Hepatocyte (in vitro differentiated cells): ENCODE results near the gene TAGLN. TPM values are rescaled to one million over a fixed set of nuclear protein-coding genes. Genes with fewer than 3 reads are reported as not detected.
A peak's percentile ranks its signal among the peaks of the same experiment; 100 is the strongest.

Experiments
- DNase-seq: peaks from one replicate; pipeline ENCODE4 v3.0.0-alpha.2; 2016; ENCODE audit warnings: low spot score
- H2AFZ ChIP-seq: fragments of 200-600 bp; sonication (generic); 2 replicates; pipeline ENCODE4 v1.6.0; 2016; ENCODE audit warnings: antibody characterized with exemption, mild to moderate bottlenecking
- H3K27ac ChIP-seq: fragments of 200-600 bp; sonication (generic); 2 replicates; pipeline ENCODE4 v1.5.1; 2016; ENCODE audit warnings: mild to moderate bottlenecking
- H3K27me3 ChIP-seq: fragments of 200-600 bp; sonication (generic); 2 replicates; pipeline ENCODE4 v1.6.1; 2016
- H3K36me3 ChIP-seq: fragments of 200-600 bp; sonication (generic); replicated peaks from 2 replicates; pipeline ENCODE4 v1.5.1; 2016; ENCODE audit warnings: low read depth; ENCODE audit not compliant: insufficient read depth
- H3K4me1 ChIP-seq: fragments of 200-600 bp; sonication (generic); 2 replicates; pipeline ENCODE4 v1.5.1; 2016; ENCODE audit warnings: mild to moderate bottlenecking, moderate library complexity; ENCODE audit not compliant: insufficient read depth
- H3K4me2 ChIP-seq: fragments of 200-600 bp; sonication (generic); 2 replicates; pipeline ENCODE4 v1.6.0; 2016
- H3K4me3 ChIP-seq: fragments of 200-600 bp; sonication (generic); 2 replicates; pipeline ENCODE4 v1.5.1; 2016; ENCODE audit warnings: mild to moderate bottlenecking
- H3K79me2 ChIP-seq: fragments of 200-600 bp; sonication (generic); 2 replicates; pipeline ENCODE4 v1.6.0; 2017; ENCODE audit warnings: mild to moderate bottlenecking
- H3K9me2 ChIP-seq: fragments of 200-600 bp; sonication (generic); replicated peaks from 2 replicates; pipeline ENCODE4 v1.6.0; 2017; ENCODE audit warnings: mild to moderate bottlenecking; ENCODE audit not compliant: insufficient read depth
- H3K9me3 ChIP-seq: fragments of 200-600 bp; sonication (generic); 2 replicates; pipeline ENCODE4 v1.5.1; 2016; ENCODE audit warnings: low read depth, mild to moderate bottlenecking
- H4K20me1 ChIP-seq: fragments of 200-600 bp; sonication (generic); 2 replicates; pipeline ENCODE4 v1.6.0; 2016; ENCODE audit warnings: mild to moderate bottlenecking; ENCODE audit not compliant: insufficient read depth, poor library complexity, severe bottlenecking
- CTCF ChIP-seq: fragments of 200-600 bp; sonication (generic); IDR thresholded peaks from 2 replicates; pipeline ENCODE4 v1.5.1; 2016; ENCODE audit warnings: antibody characterized with exemption, mild to moderate bottlenecking; ENCODE audit not compliant: poor library complexity
- EZH2 ChIP-seq: fragments of 200-600 bp; sonication (generic); IDR thresholded peaks from 2 replicates; pipeline ENCODE4 v1.6.1; 2016; ENCODE audit warnings: antibody characterized with exemption, mild to moderate bottlenecking, borderline replicate concordance
- EZH2phosphoT487 ChIP-seq: fragments of 200-600 bp; sonication (generic); IDR thresholded peaks from one replicate; pipeline ENCODE4 v1.6.1; 2018; ENCODE audit warnings: antibody characterized with exemption, mild to moderate bottlenecking, low read depth, moderate library complexity; ENCODE audit not compliant: unreplicated experiment, severe bottlenecking
- WGBS: methylation state at CpG from one replicate; pipeline ENCODE4 v1.1.6; 2016; ENCODE audit warnings: low lambda C conversion rate; ENCODE audit errors: missing lambda C conversion rate; 5-methylcytosine and 5-hydroxymethylcytosine counted together
- polyA plus RNA-seq: library from polyadenylated mRNA; unstranded; fragments of >200 nt; fragmentation: Nextera tagmentation; extraction: Ambion mirVana; gene quantifications from 2 replicates; pipeline ENCODE4 v1.2.1, GENCODE V29; 2016
- total RNA-seq: library from RNA; depleted of rRNA; stranded (reverse); fragments of >200 nt; gene quantifications from 2 replicates; pipeline ENCODE4 v1.2.3, GENCODE V29; 2014

The TAGLN gene
- total and polyA plus RNA-seq, 2 experiments from 2014 or later: 113 to 150 TPM

GRCh38 chr11:117220999-117221774, 22.0 kb downstream of the TAGLN start:
- no peaks in the 10 kb centered on the region for H3K9me2 ChIP-seq
- H3K4me1 ChIP-seq: peaks cover 30% of the 10 kb centered on the region

GRCh38 chr11:117221775-117222517, 22.8 kb downstream of the TAGLN start:
- H3K9me3 ChIP-seq: no peaks in the 10 kb centered on the region
- no peaks in the 10 kb centered on the region for H3K9me2 ChIP-seq
- no peak overlapping the region for H3K4me3 ChIP-seq
- peaks cover 30% of the 10 kb centered on the region for H3K4me1 ChIP-seq
- H4K20me1 ChIP-seq: no peaks in the 10 kb centered on the region
- H3K4me2 ChIP-seq: no peak overlapping the region
- TF ChIP-seq CTCF (no peak), EZH2 (no peak), EZH2phosphoT487 (no peak)
- no peaks in the 10 kb centered on the region for H3K79me2 ChIP-seq
- DNase-seq: no peak
- peak overlapping the region; percentile 51 for H3K27ac ChIP-seq
- no peaks in the 10 kb centered on the region for H3K27me3 ChIP-seq
- H2AFZ ChIP-seq: no peak overlapping the region
- H3K36me3 ChIP-seq: no peaks in the 10 kb centered on the region
- WGBS: 53% methylated on average over 7 of the region's 7 CpGs

More at GRCh38 chr11:117220999-117221774, 22.0 kb downstream of the TAGLN start:
- Histone ChIP-seq H3K79me2 (no peaks in the 10 kb centered on the region), H2AFZ (no peak overlapping the region), H4K20me1 (no peaks in the 10 kb centered on the region), H3K4me2 (no peak overlapping the region), H3K27me3 (no peaks in the 10 kb centered on the region), H3K9me3 (no peaks in the 10 kb centered on the region), H3K4me3 (no peak overlapping the region), H3K36me3 (no peaks in the 10 kb centered on the region), H3K27ac (peak overlapping the region; percentile 51)
- TF ChIP-seq EZH2phosphoT487: no peak
- no peak for TF ChIP-seq EZH2
- no peak for TF ChIP-seq CTCF
- no peak for DNase-seq
- WGBS: 88% methylated on average over 7 of the region's 7 CpGs

- Histone ChIP-seq H3K79me2 (no peaks in the 10 kb centered on the region), H3K27me3 (no peaks in the 10 kb centered on the region), H3K4me3 (no peak overlapping the region), H3K36me3 (no peaks in the 10 kb centered on the region), H3K9me2 (no peaks in the 10 kb centered on the region), H3K27ac (peak overlapping the region; percentile 48), H3K4me1 (peaks cover 30% of the 10 kb centered on the region), H3K4me2 (no peak overlapping the region), H4K20me1 (no peaks in the 10 kb centered on the region), H2AFZ (no peak overlapping the region), H3K9me3 (no peaks in the 10 kb centered on the region)
- no peak for DNase-seq
- TF ChIP-seq EZH2phosphoT487 (no peak), CTCF (no peak), EZH2 (no peak)
- 96% methylated on average over 14 of the region's 14 CpGs for WGBS
These were observed 24.0 kb downstream of the TAGLN start for GRCh38 chr11:117222991-117223740.
